H1 (cell line): ENCODE data around the gene WDR4. TPM values are rescaled to one million over a fixed set of nuclear protein-coding genes. Genes with fewer than 3 reads are reported as not detected.

ENCODE experiments used
- CREB1 ChIP-seq: IDR thresholded peaks from 2 replicates; pipeline ENCODE4 v1.6.1; 2012; ENCODE audit warnings: inconsistent platforms
- CTBP2 ChIP-seq: IDR thresholded peaks from 2 replicates; pipeline ENCODE4 v1.7.0; 2011; ENCODE audit warnings: borderline replicate concordance, mild to moderate bottlenecking, moderate library complexity, mixed read lengths, low read length; ENCODE audit not compliant: insufficient read depth, insufficient read length
- EGR1 ChIP-seq: IDR thresholded peaks from 2 replicates; pipeline ENCODE4 v1.6.1; 2011; ENCODE audit warnings: low read depth, low read length, borderline replicate concordance
- EP300 ChIP-seq, 2 experiments: IDR thresholded peaks; 1 replicate in 1 of 2; 2 replicates in 1 of 2; pipeline ENCODE4 v1.6.1; 2011 to 2012; ENCODE audit warnings: low read depth in 2 of 2, low read length in 2 of 2, mild to moderate bottlenecking in 2 of 2, borderline replicate concordance in 1 of 2, inconsistent platforms in 1 of 2, moderate library complexity in 1 of 2
- GTF2F1 ChIP-seq: IDR thresholded peaks from 2 replicates; pipeline ENCODE4 v1.6.1; 2012; ENCODE audit warnings: low read depth, low read length, improper control_type of control experiment, borderline replicate concordance
- HDAC2 ChIP-seq, 2 experiments: fragments of 300-600 bp in 1 of 2; sonication (generic) in 1 of 2; IDR thresholded peaks; 2 replicates each; pipeline ENCODE4 v1.6.1; 2011 to 2012; ENCODE audit warnings: low read depth in 2 of 2, low read length in 2 of 2, mild to moderate bottlenecking in 2 of 2, moderate library complexity in 2 of 2, borderline replicate concordance in 1 of 2, inconsistent platforms in 1 of 2
- JUN ChIP-seq: IDR thresholded peaks from 2 replicates; pipeline ENCODE4 v1.6.1; 2011; ENCODE audit warnings: low read depth, mild to moderate bottlenecking, improper control_type of control experiment, low read length
- JUND ChIP-seq: IDR thresholded peaks from 2 replicates; pipeline ENCODE4 v1.6.1; 2011; ENCODE audit warnings: mild to moderate bottlenecking, improper control_type of control experiment, low read length
- KDM1A ChIP-seq: fragments of 200-600, 300-600 bp; sonication (generic); IDR thresholded peaks from 2 replicates; pipeline ENCODE4 v1.7.1; 2016; ENCODE audit warnings: mild to moderate bottlenecking, low read length, borderline replicate concordance
- KDM4A ChIP-seq: IDR thresholded peaks from one replicate; pipeline ENCODE4 v1.7.1; 2012; ENCODE audit warnings: low read depth, mild to moderate bottlenecking, moderate library complexity, low read length, inconsistent platforms; ENCODE audit not compliant: severe bottlenecking
- NRF1 ChIP-seq: IDR thresholded peaks from 2 replicates; pipeline ENCODE4 v1.6.1; 2011; ENCODE audit warnings: mild to moderate bottlenecking, low read depth, low read length, improper control_type of control experiment
- PHF8 ChIP-seq: fragments of 200-600 bp; sonication (generic); conservative IDR thresholded peaks from 2 replicates; pipeline ENCODE4 v1.7.1; 2012; ENCODE audit warnings: low read depth, mild to moderate bottlenecking, inconsistent platforms, low read length, moderate library complexity
- POLR2A ChIP-seq, 2 experiments: IDR thresholded peaks; 1 replicate in 1 of 2; 2 replicates in 1 of 2; pipeline ENCODE4 v1.6.1; 2011; ENCODE audit warnings: low read depth in 2 of 2, low read length in 2 of 2, mild to moderate bottlenecking in 2 of 2; ENCODE audit errors: control extremely low read depth in 1 of 2
- SAP30 ChIP-seq: fragments of 300-600 bp; sonication (generic); IDR thresholded peaks from 2 replicates; pipeline ENCODE4 v1.7.1; 2012; ENCODE audit warnings: low read length, moderate library complexity, mild to moderate bottlenecking, inconsistent platforms; ENCODE audit not compliant: insufficient read depth, insufficient replicate concordance
- TAF1 ChIP-seq: IDR thresholded peaks from 2 replicates; pipeline ENCODE4 v1.6.1; 2011; ENCODE audit warnings: mild to moderate bottlenecking, low read depth, low read length
- polyA plus RNA-seq, 7 experiments: library from polyadenylated mRNA; depleted of rRNA in 3 of 7; stranded (reverse) in 5 of 7; unstranded in 2 of 7; fragments of >200 nt in 5 of 7; fragments of 200-250 nt in 2 of 7; gene quantifications; 1 replicate in 5 of 7; 2 replicates in 1 of 7; 4 replicates in 1 of 7; pipeline versions ENCODE4 v1.2.1 to v1.2.3, GENCODE V29; 2011 to 2013; ENCODE audit warnings: missing spikeins in 2 of 7, mixed read lengths in 2 of 7
- total RNA-seq: library from RNA; stranded (reverse); fragmentation: NEBNext Ultra II Directional; extraction: Animal tissue kit (Norgen Biotek cat#: 25700); gene quantifications from 2 replicates; pipeline ENCODE4 v1.2.1, GENCODE V29; 2021
- TF ChIP-seq, protein P1 (sequence below): IDR thresholded peaks from 2 replicates; pipeline ENCODE4 v1.6.1; 2011; ENCODE audit warnings: low read length, improper control_type of control experiment
- TF ChIP-seq, protein P2 (sequence below), 3 experiments: IDR thresholded peaks; 1 replicate in 2 of 3; 2 replicates in 1 of 3; pipeline versions ENCODE4 v1.5.1 to v1.6.1; 2011; ENCODE audit warnings: low read length in 3 of 3, mild to moderate bottlenecking in 3 of 3, inconsistent platforms in 2 of 3, low read depth in 1 of 3, moderate library complexity in 1 of 3; ENCODE audit not compliant: insufficient read depth in 1 of 3; ENCODE audit errors: control extremely low read depth in 1 of 3
- TF ChIP-seq, protein P3 (sequence below): IDR thresholded peaks from 2 replicates; pipeline ENCODE4 v1.6.1; 2012; ENCODE audit warnings: inconsistent platforms

Gene WDR4
- total and polyA plus RNA-seq, 2 of the 8 experiments (the other 6 are each of a cell fraction or from before 2014, with no cell fraction given), result 28.9 to 47.8 TPM

DNA sequence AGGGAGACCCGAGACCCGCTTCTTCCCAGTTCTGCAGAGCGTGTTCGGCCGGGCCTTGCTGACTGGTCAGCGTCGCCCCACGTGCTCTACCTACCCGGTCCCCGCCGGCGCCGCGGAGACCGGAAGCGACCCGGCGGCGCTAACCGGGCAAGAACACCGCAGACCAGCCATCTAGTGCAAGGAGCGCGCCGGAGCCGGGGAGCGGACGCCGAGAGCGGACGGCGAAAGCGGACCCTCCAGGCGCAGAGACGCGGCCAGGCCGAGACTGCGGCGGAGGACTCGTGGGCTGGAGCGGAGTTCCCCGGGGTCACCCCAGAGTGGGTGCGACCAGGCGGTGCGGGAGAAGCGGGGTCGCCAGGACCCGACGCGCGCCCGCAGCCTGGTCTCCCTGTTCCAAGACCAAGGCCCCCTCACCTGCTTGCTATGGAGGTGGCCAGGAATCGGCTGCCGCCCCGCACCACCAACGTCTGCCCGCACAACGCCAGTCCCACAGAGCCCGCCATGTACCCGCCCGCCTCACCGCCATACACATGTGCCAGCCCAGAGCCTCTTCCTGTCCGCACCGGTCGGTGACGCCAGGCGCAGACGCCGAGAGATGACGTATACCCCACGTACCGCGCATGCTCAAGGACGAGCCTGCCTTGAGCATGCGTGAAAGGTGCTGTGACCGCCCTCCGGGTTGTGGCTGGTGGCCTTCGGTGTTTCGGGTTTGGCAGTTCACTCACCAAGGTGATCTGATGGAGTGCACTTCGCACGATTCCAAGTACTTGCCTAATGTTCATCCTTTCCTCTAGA lies at the start of gene WDR4 (continued):
- TF ChIP-seq CTBP2, result no peak
- TF ChIP-seq JUN, result peak; percentile 62; the same call in 1 of the 2 replicates
- TF ChIP-seq, protein P1, sequence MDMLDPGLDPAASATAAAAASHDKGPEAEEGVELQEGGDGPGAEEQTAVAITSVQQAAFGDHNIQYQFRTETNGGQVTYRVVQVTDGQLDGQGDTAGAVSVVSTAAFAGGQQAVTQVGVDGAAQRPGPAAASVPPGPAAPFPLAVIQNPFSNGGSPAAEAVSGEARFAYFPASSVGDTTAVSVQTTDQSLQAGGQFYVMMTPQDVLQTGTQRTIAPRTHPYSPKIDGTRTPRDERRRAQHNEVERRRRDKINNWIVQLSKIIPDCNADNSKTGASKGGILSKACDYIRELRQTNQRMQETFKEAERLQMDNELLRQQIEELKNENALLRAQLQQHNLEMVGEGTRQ, result peak; percentile 90
- peak; percentile 60; the same call in 1 of the 2 replicates for TF ChIP-seq JUND
- TF ChIP-seq PHF8, result peak; percentile 96
- TF ChIP-seq, protein P2, sequence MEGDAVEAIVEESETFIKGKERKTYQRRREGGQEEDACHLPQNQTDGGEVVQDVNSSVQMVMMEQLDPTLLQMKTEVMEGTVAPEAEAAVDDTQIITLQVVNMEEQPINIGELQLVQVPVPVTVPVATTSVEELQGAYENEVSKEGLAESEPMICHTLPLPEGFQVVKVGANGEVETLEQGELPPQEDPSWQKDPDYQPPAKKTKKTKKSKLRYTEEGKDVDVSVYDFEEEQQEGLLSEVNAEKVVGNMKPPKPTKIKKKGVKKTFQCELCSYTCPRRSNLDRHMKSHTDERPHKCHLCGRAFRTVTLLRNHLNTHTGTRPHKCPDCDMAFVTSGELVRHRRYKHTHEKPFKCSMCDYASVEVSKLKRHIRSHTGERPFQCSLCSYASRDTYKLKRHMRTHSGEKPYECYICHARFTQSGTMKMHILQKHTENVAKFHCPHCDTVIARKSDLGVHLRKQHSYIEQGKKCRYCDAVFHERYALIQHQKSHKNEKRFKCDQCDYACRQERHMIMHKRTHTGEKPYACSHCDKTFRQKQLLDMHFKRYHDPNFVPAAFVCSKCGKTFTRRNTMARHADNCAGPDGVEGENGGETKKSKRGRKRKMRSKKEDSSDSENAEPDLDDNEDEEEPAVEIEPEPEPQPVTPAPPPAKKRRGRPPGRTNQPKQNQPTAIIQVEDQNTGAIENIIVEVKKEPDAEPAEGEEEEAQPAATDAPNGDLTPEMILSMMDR (IDR thresholded peaks at IDR 0.05; ENCODE audit: control extremely low read depth in 1 of 3, insufficient read depth in 1 of 3, low read depth in 1 of 3, low read length in 3 of 3), result no peak
- peak; percentile 72 for TF ChIP-seq SAP30
- peak; percentile 98 for TF ChIP-seq TAF1
- no peak; the same call in none of the 2 replicates for TF ChIP-seq GTF2F1
- no peak for TF ChIP-seq KDM1A
- TF ChIP-seq, protein P3, sequence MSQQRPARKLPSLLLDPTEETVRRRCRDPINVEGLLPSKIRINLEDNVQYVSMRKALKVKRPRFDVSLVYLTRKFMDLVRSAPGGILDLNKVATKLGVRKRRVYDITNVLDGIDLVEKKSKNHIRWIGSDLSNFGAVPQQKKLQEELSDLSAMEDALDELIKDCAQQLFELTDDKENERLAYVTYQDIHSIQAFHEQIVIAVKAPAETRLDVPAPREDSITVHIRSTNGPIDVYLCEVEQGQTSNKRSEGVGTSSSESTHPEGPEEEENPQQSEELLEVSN, result no peak; the same call in none of the 2 replicates
- TF ChIP-seq EP300 (IDR thresholded peaks at IDR 0.05; ENCODE audit: borderline replicate concordance in 1 of 2, low read depth in 2 of 2, low read length in 2 of 2), result no peak; a peak in 1 of 3 replicates
- TF ChIP-seq POLR2A (IDR thresholded peaks at IDR 0.05; ENCODE audit: control extremely low read depth in 1 of 2, low read depth in 2 of 2, low read length in 2 of 2), result peak; percentile 85 to 99
- TF ChIP-seq EGR1, result no peak
- TF ChIP-seq KDM4A, result peak; percentile 98
- peak in 1 of 2 experiments; percentile 92; a peak in 1 of 4 replicates for TF ChIP-seq HDAC2 (IDR thresholded peaks at IDR 0.05; ENCODE audit: borderline replicate concordance in 1 of 2, low read depth in 2 of 2, low read length in 2 of 2)
- TF ChIP-seq NRF1, result peak; percentile 98
- TF ChIP-seq CREB1, result peak; percentile 100
